HG03442 (cell line): ENCODE results near the gene LRRC46.
A peak's percentile ranks its signal among the peaks of the same experiment; 100 is the strongest.

Experiments used
- ATAC-seq: cut with Tn5 transposase; IDR thresholded peaks from one replicate; pipeline ENCODE4 v1.9.1; 2021; ENCODE audit warnings: mild to moderate bottlenecking, moderate library complexity; ENCODE audit not compliant: unreplicated experiment

The LRRC46 gene

DNA sequence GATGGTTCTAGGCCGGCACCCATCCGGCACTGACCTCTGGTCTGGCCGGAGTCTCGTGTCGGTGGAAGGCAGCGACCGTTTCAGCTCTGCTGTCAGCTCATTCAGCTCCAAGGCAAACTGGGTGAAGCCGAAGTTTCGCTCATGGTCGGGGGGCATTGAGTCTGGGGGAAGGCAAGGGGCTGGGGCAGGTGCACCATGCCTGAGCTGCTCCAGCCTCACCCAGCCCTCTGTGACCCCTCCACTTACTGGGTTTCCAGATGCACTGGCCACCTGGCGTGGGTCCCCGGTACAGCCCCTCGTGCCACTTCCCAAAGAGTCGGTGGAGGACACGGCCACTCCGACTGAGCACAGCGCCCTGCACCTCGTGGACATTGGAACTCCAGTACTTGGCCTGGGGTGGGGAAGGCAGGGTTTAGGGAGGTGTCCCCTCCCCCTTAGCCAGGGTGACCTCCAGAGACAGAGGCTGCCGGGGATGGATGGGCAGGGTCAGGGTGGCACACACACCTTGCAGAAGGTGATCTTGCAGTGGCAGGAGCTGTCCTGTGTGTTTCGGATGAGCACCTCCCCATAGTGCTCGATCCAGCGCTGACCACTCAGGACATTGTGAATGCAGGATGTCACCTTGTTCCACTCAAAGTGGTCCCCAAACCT is 22.5 kb upstream of the LRRC46 start:
- no peak for ATAC-seq

GRCh38 chr17:47810200-47810821 is 21.2 kb upstream of the LRRC46 start:
- ATAC-seq, result no peak

DNA sequence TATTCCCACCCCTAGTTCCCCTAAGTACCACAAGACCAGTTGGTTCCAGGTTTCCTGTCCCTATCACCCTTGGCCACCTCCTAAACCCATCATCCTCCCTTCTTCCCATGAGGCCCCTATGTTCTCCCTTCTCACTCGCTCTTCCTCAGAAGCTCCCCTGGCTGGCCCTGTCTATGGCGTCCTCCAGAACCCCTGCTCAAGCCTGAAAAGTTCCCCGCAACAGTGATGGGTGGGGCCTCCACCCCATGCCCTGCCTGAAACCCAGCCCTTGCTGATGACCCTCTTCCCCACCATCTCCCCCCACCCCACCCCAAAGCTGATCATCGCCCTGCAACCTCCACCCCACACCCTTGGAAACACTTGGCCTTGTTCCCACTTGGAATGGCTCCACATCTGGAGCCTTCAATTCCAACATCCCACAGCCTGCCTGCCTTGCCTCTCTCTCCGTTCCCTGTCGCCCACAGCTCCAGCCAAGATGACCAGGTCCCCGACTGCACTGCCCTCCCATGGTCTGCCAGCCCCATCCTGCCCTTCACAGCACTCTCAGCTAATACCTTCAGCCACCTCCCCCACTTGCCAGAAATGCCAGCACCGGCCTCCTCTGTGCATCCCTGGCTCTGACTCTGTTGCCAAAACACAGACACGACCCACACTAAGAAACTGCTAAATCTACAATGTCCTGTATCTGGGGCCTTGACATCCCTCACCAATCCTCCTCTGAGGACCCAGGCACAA is 20.4 kb upstream of the LRRC46 start:
- no peak for ATAC-seq

DNA sequence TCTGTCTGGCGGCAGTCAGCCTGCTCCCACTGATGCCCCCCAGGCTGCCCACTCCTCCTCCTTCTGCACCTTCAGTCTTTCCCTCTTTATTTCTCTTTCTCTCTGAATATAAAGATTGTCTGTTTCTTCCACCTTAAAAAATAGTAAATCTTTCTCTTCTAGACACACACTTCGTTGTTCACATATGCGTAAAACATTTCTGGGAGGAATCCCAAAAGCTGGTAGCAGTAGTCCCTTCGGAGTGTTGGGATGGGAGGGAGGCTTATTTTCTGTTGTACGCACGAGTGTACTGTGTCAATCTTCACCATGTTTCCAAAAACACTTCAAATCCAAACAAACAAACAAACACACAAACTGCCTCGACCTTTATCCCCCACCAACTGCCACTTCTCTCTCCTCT is 19.8 kb upstream of the LRRC46 start:
- ATAC-seq, result no peak

- ATAC-seq, result no peak
Measured at GRCh38 chr17:47812146-47812920, 19.1 kb upstream of the LRRC46 start.

GRCh38 chr17:47813077-47813476 is 18.4 kb upstream of the LRRC46 start:
- no peak for ATAC-seq

GRCh38 chr17:47813512-47814031 is 17.9 kb upstream of the LRRC46 start:
- ATAC-seq, result no peak

- no peak for ATAC-seq
Measured at GRCh38 chr17:47815106-47815918, 16.2 kb upstream of the LRRC46 start.

- no peak for ATAC-seq
Measured at GRCh38 chr17:47816111-47816735, 15.2 kb upstream of the LRRC46 start.

DNA sequence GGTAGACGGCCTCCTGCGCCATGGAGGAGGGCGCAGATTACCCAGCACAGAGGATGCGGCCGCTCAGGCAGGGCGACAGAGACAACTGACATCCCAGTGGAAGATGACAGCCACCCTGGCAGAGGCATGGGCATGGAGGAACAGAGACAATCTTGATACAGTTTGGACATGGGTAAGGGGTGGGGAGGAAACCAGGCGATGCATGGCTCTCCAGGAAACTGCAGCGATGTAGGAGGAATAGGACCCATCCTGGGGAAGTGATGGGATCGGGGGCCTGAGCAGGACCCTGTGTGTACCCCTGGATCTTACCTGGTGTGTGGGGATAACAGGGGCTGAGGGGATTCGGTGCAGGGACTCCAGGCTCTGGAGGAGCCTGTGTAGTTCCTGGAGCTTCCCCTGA is 14.5 kb upstream of the LRRC46 start:
- ATAC-seq, result no peak

GRCh38 chr17:47818002-47818695 is 13.3 kb upstream of the LRRC46 start:
- no peak for ATAC-seq

GRCh38 chr17:47819475-47819874 is 12.0 kb upstream of the LRRC46 start:
- ATAC-seq, result no peak

DNA sequence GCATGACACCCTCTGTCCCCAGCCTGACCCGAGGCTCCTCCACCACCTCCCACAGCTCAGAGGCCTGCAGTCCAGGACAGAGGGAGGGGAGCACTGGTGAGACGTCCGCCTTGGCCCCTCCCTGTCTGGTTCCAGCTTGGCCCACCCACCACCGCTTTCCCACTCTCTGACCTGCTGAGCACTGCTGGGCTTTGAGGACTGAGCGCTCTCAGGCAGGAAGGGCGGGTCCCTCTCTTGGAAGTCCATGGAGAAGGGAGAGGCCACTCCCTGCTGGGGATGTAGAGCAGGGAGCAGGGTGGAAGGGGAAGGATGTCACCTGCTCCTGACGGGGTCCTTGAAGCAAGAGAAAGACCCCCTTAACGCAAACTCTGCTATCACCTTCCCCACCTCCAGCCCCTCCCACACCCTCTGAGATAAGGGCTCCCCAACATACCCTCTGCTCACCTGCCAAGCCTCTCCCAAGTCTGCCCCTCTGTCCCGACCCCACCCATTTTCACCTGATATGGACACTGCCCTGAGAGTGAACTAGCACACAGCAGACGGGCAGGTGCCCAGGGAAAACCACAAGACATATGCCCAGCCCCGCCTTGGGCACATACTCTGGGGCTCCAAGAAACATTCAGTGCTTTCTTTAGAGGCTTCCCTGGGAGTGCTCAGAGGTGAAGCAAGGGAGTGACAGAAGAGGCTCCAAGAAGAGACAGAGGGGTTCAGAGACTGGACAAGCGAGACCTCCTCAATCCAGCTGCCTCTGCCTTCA is 11.3 kb upstream of the LRRC46 start:
- ATAC-seq, result no peak

GRCh38 chr17:47821031-47821423 is 10.4 kb upstream of the LRRC46 start:
- ATAC-seq, result no peak

DNA sequence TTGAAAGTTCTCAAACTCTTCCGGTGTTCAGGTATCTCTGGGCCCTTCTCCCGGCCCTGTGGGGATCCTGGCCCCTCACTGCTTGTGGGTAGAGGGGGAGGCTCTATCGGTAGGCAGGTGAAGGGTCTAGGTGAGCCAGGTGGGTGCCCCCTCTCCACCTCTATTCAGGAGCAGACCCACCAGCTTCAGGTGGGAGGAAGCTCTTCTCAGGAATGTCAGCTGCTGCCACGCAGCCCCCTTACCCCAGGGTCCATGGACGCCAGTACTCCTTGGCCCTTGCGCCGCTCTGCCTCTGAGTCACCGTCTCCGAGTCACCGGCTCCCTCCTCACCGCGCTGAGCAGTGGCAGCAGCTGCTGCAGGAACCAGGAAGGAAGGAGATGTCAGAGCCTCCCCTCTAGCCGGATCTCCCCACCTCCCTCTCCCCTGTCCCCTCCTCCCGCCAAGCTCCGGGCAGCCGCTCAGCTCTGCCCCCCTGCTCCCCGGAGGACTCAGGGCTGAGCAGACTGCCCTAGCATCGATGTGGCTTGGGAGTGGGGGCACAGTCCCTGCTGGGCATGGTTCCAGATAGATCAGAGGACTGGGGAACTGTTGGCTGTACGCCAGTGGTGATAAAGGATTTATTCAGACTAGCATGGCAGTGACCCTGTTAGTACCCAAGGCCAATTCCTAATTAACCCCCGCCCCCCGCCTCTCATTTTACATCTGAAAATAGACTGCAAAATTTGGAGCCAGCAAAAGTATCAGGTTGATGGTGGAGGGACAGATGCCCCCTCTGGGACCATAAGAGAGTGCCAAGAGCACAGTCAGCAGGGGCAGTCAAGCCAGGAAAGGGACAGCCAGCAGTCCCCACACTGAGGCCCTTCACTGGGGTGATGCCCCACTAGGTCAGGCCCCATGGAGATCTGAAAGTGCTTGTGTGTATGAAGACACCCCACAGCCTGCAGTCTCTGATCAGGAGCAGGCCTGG is 9.8 kb upstream of the LRRC46 start, which contains the start of gene OSBPL7:
Gene OSBPL7 (minus strand): TSS at position 371 of the 968 bp plus-strand sequence. CDS start 1,516 bp downstream, outside the sequence.
- peak; percentile 78 for ATAC-seq

- ATAC-seq, result no peak
Measured at GRCh38 chr17:47822785-47823184, 8.7 kb upstream of the LRRC46 start.

GRCh38 chr17:47823519-47823918 is 8.0 kb upstream of the LRRC46 start:
- no peak for ATAC-seq
